K562 (cell line): ENCODE data around the gene KAZALD1. TPM values are rescaled to one million over a fixed set of nuclear protein-coding genes. Genes with fewer than 3 reads are reported as not detected.

Experiments used
- ASH1L ChIP-seq: fragments of 450-650 bp; IDR thresholded peaks from 2 replicates; pipeline ENCODE4 v1.6.1; 2018; ENCODE audit warnings: borderline replicate concordance, mild to moderate bottlenecking, low read depth; ENCODE audit not compliant: partially characterized antibody
- ATF1 ChIP-seq, 2 experiments: fragments of 450-650 bp in 1 of 2; IDR thresholded peaks; 2 replicates each; pipeline ENCODE4 v1.6.1; 2016; ENCODE audit warnings: missing compliant biosample characterization in 1 of 2, missing genetic modification characterization in 1 of 2
- BRD9 ChIP-seq: fragments of 450-650 bp; IDR thresholded peaks from 2 replicates; pipeline ENCODE4 v1.6.1; 2018; ENCODE audit warnings: low read depth; ENCODE audit not compliant: partially characterized antibody
- MYC ChIP-seq, 2 experiments: fragments of 250-450 bp in 1 of 2; sonication (Bioruptor Pico) in 1 of 2; IDR thresholded peaks; 2 replicates each; pipeline versions ENCODE4 v1.5.1 to v1.6.1; 2012 to 2021; ENCODE audit warnings: low read depth in 2 of 2, borderline replicate concordance in 1 of 2, improper control_type of control experiment in 1 of 2, low read length in 1 of 2, mild to moderate bottlenecking in 1 of 2, moderate library complexity in 1 of 2
- NR1H2 ChIP-seq: sonication (generic); formaldehyde crosslinking; IDR thresholded peaks from 2 replicates; pipeline ENCODE4 v1.4.0; 2020; ENCODE audit warnings: mild to moderate bottlenecking, missing genetic modification reagents
- NUFIP1 ChIP-seq: fragments of 450-650 bp; IDR thresholded peaks from 2 replicates; pipeline ENCODE4 v1.6.1; 2018; ENCODE audit not compliant: partially characterized antibody
- POLR3G ChIP-seq: IDR thresholded peaks from 2 replicates; pipeline ENCODE4 v1.6.1; 2011; ENCODE audit not compliant: insufficient read length, insufficient replicate concordance; ENCODE audit errors: extremely low read depth
- RBM25 ChIP-seq: fragments of 200-400 bp; formaldehyde crosslinking; IDR thresholded peaks from 2 replicates; pipeline ENCODE4 v1.6.1; 2018; ENCODE audit warnings: low read length, low read depth, moderate library complexity; ENCODE audit not compliant: severe bottlenecking
- THAP12 ChIP-seq: fragments of 250-450 bp; sonication (Bioruptor Pico); IDR thresholded peaks from 2 replicates; pipeline ENCODE4 v1.9.0; 2021; ENCODE audit warnings: mild to moderate bottlenecking, inconsistent platforms
- UBTF ChIP-seq, 2 experiments: IDR thresholded peaks; 2 replicates each; pipeline ENCODE4 v1.6.1; 2012; ENCODE audit warnings: improper control_type of control experiment in 2 of 2, low read depth in 2 of 2, low read length in 2 of 2, borderline replicate concordance in 1 of 2
- XRCC4 ChIP-seq: IDR thresholded peaks from one replicate; pipeline ENCODE4 v1.6.1; 2011; ENCODE audit not compliant: insufficient read depth, insufficient read length; ENCODE audit errors: extremely low read depth
- ZC3H8 ChIP-seq: fragments of 450-650 bp; IDR thresholded peaks from 2 replicates; pipeline ENCODE4 v1.6.1; 2017
- ZNF140 ChIP-seq: fragments of 250-450 bp; sonication (Bioruptor Pico); IDR thresholded peaks from 2 replicates; pipeline ENCODE4 v1.8.0; 2021; ENCODE audit warnings: moderate library complexity, mild to moderate bottlenecking, inconsistent platforms
- ZNF146 ChIP-seq: IDR thresholded peaks from one replicate; pipeline ENCODE4 v1.6.1; 2018; ENCODE audit warnings: missing compliant biosample characterization; ENCODE audit not compliant: unreplicated experiment
- ZNF282 ChIP-seq: sonication (generic); formaldehyde crosslinking; IDR thresholded peaks from 2 replicates; pipeline ENCODE4 v1.8.1; 2023; ENCODE audit warnings: missing genetic modification reagents
- ZNF3 ChIP-seq: fragments of 250-450 bp; sonication (Bioruptor Pico); IDR thresholded peaks from 2 replicates; pipeline ENCODE4 v1.5.0; 2021; ENCODE audit warnings: mild to moderate bottlenecking, moderate library complexity
- ZNF75A ChIP-seq: fragments of 450-650 bp; formaldehyde crosslinking; IDR thresholded peaks from 2 replicates; pipeline ENCODE4 v1.4.0; 2020; ENCODE audit warnings: mild to moderate bottlenecking
- polyA plus RNA-seq, 8 experiments: library from polyadenylated mRNA; depleted of rRNA in 4 of 8; stranded (reverse) in 5 of 8; unstranded in 3 of 8; fragments of >200 nt; fragmentation: Nextera tagmentation in 2 of 8; fragmentation: Illumina TruSeq in 1 of 8; extraction: Ambion mirVana in 2 of 8; extraction: Trizol in 1 of 8; gene quantifications; 2 replicates each; pipeline versions ENCODE4 v1.2.1 to v1.2.3, GENCODE V29; 2011 to 2014; ENCODE audit warnings: inconsistent platforms in 1 of 8, missing spikeins in 1 of 8
- total RNA-seq, 7 experiments: library from RNA; depleted of rRNA in 6 of 7; stranded (reverse); fragments of >200 nt in 6 of 7; fragmentation: Illumina TruSeq in 2 of 7; extraction: Trizol in 2 of 7; gene quantifications; 2 replicates each; pipeline versions ENCODE4 v1.2.1 to v1.2.3, GENCODE V29; 2011 to 2021; ENCODE audit warnings: low replicate concordance in 1 of 7
- TF ChIP-seq, protein P1 (sequence below), 2 experiments: fragments of 450-650 bp; conservative IDR thresholded peaks; 2 replicates each; pipeline ENCODE4 v1.6.1; 2017; ENCODE audit warnings: mild to moderate bottlenecking in 2 of 2, moderate library complexity in 2 of 2
- TF ChIP-seq, protein P2 (sequence below): fragments of 450-650 bp; IDR thresholded peaks from 2 replicates; pipeline ENCODE4 v1.6.1; 2014; ENCODE audit warnings: low read depth, mild to moderate bottlenecking, moderate library complexity, borderline replicate concordance

The KAZALD1 gene
- total and polyA plus RNA-seq, 9 of the 15 experiments (the other 6 are each of a cell fraction or from before 2014, with no cell fraction given) = 0.15 to 10.0 (median 4.9) TPM

DNA sequence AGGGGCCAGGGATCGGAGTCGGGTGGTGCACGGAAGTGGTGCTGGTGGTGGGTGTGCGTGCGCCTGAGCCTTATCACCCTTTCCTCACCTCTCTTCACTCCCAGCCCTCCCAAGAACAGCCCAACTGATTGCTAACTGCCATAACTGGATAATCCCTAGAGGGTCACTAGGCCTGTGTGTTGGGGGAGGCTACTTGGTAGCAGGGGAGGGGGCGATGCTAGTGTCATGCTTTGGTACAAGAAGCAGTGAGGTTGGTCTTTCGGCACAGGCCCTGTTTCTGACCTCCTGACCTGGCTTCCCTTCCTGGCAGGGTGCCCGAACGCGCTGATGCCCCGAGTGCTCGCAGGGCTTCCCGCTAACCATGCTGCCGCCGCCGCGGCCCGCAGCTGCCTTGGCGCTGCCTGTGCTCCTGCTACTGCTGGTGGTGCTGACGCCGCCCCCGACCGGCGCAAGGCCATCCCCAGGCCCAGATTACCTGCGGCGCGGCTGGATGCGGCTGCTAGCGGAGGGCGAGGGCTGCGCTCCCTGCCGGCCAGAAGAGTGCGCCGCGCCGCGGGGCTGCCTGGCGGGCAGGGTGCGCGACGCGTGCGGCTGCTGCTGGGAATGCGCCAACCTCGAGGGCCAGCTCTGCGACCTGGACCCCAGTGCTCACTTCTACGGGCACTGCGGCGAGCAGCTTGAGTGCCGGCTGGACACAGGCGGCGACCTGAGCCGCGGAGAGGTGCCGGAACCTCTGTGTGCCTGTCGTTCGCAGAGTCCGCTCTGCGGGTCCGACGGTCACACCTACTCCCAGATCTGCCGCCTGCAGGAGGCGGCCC lies 652 bp downstream of the KAZALD1 start (continued):
- TF ChIP-seq NUFIP1 = no peak
- no peak for TF ChIP-seq ATF1 (CRISPR knock-in tag; IDR thresholded peaks at IDR 0.05)
- TF ChIP-seq ATF1 (tag; IDR thresholded peaks at IDR 0.05) = peak; percentile 60
- TF ChIP-seq NR1H2 (CRISPR knock-in tag) = 0 out of 2 replicates have a peak, but pooled peaks have one; percentile 68
- TF ChIP-seq ZNF146 (CRISPR knock-in tag) = no peak
- no peak for TF ChIP-seq ZNF75A
- TF ChIP-seq RBM25 = peak; percentile 13
- no peak for TF ChIP-seq THAP12 (CRISPR knock-in tag)
- TF ChIP-seq BRD9 = peak; percentile 39
- peak; percentile 63; the same call in 1 of the 2 replicates for TF ChIP-seq MYC (IDR thresholded peaks at IDR 0.05; ENCODE audit: low read depth, low read length)
- TF ChIP-seq MYC (CRISPR knock-in tag; IDR thresholded peaks at IDR 0.05; ENCODE audit: borderline replicate concordance, low read depth) = peak; percentile 40; the same call in 1 of the 2 replicates
- TF ChIP-seq XRCC4 = no peak
- TF ChIP-seq, protein P1, sequence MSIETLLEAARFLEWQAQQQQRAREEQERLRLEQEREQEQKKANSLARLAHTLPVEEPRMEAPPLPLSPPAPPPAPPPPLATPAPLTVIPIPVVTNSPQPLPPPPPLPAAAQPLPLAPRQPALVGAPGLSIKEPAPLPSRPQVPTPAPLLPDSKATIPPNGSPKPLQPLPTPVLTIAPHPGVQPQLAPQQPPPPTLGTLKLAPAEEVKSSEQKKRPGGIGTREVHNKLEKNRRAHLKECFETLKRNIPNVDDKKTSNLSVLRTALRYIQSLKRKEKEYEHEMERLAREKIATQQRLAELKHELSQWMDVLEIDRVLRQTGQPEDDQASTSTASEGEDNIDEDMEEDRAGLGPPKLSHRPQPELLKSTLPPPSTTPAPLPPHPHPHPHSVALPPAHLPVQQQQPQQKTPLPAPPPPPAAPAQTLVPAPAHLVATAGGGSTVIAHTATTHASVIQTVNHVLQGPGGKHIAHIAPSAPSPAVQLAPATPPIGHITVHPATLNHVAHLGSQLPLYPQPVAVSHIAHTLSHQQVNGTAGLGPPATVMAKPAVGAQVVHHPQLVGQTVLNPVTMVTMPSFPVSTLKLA (conservative IDR thresholded peaks at IDR 0.05) = peak in 1 of 2 experiments; percentile 58; a peak in 2 of 4 replicates
- TF ChIP-seq ZNF282 (CRISPR knock-in tag) = no peak
- TF ChIP-seq POLR3G = no peak
- no peak for TF ChIP-seq ZNF140 (CRISPR knock-in tag)
- TF ChIP-seq, protein P2, sequence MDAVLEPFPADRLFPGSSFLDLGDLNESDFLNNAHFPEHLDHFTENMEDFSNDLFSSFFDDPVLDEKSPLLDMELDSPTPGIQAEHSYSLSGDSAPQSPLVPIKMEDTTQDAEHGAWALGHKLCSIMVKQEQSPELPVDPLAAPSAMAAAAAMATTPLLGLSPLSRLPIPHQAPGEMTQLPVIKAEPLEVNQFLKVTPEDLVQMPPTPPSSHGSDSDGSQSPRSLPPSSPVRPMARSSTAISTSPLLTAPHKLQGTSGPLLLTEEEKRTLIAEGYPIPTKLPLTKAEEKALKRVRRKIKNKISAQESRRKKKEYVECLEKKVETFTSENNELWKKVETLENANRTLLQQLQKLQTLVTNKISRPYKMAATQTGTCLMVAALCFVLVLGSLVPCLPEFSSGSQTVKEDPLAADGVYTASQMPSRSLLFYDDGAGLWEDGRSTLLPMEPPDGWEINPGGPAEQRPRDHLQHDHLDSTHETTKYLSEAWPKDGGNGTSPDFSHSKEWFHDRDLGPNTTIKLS = no peak
- no peak for TF ChIP-seq ASH1L
- no peak for TF ChIP-seq ZC3H8
- peak; percentile 82 to 96; a peak in 3 of 4 replicates for TF ChIP-seq UBTF (IDR thresholded peaks at IDR 0.05; ENCODE audit: borderline replicate concordance in 1 of 2, low read depth in 2 of 2, low read length in 2 of 2)
- no peak for TF ChIP-seq ZNF3 (CRISPR knock-in tag)
